ENCODE measurements around the gene IMPG2.

The IMPG2 gene

DNA sequence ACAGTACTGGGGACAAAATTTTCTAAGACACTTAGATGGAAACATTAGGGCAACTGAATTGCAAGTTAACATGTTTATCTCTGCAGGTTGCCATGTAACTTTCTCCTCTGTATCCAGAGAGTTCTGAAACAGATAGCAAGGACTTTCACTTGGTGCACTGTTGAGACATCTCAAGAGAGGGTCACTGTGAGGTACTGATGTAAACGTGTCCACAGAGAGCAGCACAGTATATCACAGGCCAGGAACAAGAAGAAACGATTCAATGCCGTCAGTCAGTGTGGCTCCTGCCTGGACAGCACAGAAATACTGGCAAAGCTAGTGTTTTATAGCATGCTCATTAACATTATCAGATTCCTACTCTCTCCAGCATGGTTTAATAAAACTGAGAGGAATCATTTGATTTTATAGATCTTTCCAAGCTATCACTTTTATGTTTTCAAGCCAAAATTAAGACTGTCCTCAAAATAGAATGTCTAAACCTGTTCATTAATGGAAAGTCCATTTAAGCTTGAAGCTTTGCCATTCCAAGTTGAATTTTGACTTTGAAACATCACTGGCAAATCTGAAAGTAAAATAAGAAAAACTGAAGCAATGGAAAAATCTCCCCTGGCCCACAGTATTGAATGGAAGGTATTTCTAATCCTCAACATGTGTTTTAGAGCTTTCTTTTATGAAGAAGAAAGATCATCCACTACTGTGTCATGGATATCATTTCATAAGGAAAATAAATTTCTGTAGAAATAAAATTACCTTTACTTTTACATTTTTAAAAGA lies 102.7 kb downstream of the IMPG2 start:
- DNase-seq (ENCODE audit: low read depth in 1 of 2, low spot score in 1 of 2) = no peak
- in situ Hi-C loops (cut with HindIII; ENCODE audit: low pct_unique_long_range_greater_than_20kb, low sequenced_read_pairs) = no loop called here
- no peak for TF ChIP-seq JUND (IDR thresholded peaks at IDR 0.05; ENCODE audit: low read depth)

DNA sequence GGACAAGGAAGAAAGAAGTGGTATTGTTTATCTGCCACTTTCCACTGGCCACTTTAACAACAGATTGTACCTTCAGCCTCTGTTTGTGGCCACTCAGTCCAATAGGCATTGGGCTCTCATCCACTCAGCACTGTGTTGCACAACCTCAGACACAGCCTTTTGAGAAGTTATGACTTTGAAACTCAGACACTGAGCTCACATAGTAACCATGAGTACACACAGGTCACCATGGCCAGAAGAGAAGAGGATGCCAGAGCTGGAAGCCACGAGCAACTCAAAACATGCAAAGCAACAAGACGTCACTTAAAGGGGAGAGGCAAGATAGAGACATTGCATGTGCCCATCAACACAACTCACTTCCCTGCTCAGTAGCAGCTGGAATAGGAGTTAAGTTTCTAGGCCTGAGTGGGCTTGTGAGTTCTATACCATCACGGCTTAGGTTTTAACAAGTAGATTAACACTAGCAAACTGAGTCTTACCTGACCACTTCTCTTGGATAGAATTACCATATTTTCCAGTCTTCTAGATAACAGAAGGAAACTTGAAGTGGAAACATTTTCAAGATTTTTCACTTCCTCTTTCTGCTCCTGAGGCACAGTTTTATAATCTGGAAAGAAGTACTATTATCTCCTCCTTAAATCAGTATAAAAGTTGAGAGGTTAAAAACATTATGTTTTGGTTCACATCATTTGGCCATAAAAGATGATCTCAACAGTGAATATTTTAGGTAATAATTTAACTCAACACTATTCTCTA lies 103.5 kb downstream of the IMPG2 start:
- DNase-seq (ENCODE audit: low read depth in 1 of 2, low spot score in 1 of 2) = no peak

DNA sequence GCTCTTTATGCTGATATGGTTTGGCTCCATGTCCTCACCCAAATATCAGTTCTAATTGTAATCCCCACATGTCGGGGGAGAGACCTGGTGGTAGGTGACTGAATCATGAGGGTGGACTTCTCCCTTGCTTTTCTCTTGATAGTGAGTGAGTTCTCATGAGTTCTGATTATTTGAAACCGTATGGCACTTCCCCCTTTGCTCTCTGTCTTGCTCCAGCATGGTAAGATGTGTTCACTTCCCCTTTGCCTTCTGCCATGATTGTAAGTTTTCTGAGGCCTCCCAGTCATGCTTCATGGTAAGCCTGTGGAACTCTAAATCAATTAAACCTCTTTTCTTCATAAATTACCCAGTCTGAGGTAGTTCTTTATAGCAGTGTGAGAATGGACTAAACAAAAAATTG lies 107.6 kb downstream of the IMPG2 start:
- no peak for TF ChIP-seq JUND (IDR thresholded peaks at IDR 0.05; ENCODE audit: low read depth)
- in situ Hi-C loops (cut with HindIII; ENCODE audit: low pct_unique_long_range_greater_than_20kb, low sequenced_read_pairs) = no loop called here
- DNase-seq (ENCODE audit: low read depth in 1 of 2, low spot score in 1 of 2) = no peak

More for the DNA sequence above, 103.5 kb downstream of the IMPG2 start:
- TF ChIP-seq JUND (IDR thresholded peaks at IDR 0.05; ENCODE audit: low read depth) = no peak
- in situ Hi-C loops (cut with HindIII; ENCODE audit: low pct_unique_long_range_greater_than_20kb, low sequenced_read_pairs) = no loop called here

DNA sequence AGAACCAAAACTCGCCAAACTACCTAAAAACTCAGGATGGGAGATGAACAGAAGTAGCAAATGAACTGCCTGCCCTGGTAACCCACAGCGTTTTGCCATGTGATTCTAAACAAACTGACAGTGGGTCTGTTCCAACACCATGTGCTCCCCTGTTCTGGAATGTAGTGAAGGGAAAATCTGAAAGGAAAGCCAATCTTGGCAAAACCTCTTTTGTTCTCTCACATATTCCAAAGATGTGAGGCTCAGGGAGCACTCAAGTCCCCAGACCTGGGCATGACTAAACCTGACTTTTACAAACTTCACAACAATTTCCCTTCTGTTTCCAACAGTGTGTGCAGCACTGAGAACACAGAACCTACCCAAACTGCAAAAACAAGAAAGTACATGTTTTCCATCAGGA lies 116.1 kb downstream of the IMPG2 start:
- no peak for DNase-seq (ENCODE audit: low read depth in 1 of 2, low spot score in 1 of 2)
- no peak for TF ChIP-seq JUND (IDR thresholded peaks at IDR 0.05; ENCODE audit: low read depth)
- in situ Hi-C loops (cut with HindIII; ENCODE audit: low pct_unique_long_range_greater_than_20kb, low sequenced_read_pairs) = no loop called here

DNA sequence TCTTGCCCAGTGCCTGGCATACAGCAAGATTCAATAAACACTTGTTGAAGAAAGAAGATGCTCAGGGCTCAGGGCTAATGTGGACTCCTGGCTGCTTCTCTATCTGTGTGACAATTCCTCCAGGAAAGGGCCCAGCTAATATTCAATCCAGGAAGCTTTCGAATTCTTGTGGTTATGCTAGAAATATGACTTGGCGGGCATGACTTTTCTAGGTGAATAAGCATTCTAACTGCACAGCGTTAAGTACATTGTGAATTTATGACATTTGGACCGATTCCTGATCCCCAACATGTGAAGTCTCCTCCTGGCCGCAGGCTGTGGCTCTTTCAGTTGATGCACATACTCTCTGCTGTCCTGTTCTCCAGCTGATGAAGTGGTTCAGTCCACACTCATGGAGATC lies 117.0 kb downstream of the IMPG2 start:
- no peak for DNase-seq (ENCODE audit: low read depth in 1 of 2, low spot score in 1 of 2)
- no peak for TF ChIP-seq JUND (IDR thresholded peaks at IDR 0.05; ENCODE audit: low read depth)
- in situ Hi-C loops (cut with HindIII; ENCODE audit: low pct_unique_long_range_greater_than_20kb, low sequenced_read_pairs) = no loop called here

DNA sequence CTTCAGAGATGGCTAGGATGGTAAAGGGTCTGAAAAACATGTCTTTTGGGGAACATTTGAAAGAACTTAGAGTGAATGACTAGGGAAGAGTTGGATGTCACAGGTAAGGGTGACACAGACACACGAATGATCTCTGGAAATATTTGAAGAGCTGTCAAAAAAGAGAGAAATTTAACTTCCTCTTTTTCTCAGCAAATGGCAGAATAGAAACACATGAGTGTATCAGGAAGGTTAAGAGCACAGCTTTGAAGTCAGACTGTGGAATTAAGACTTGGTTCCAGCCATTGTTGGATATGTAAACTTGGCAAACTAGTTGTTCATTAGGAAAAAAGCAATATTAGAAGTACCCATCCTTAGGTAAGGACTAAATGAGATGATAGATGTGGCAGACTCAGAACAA lies 117.7 kb downstream of the IMPG2 start:
- no peak for DNase-seq (ENCODE audit: low read depth in 1 of 2, low spot score in 1 of 2)
- TF ChIP-seq JUND (IDR thresholded peaks at IDR 0.05; ENCODE audit: low read depth) = no peak
- in situ Hi-C loops (cut with HindIII; ENCODE audit: low pct_unique_long_range_greater_than_20kb, low sequenced_read_pairs) = no loop called here

DNA sequence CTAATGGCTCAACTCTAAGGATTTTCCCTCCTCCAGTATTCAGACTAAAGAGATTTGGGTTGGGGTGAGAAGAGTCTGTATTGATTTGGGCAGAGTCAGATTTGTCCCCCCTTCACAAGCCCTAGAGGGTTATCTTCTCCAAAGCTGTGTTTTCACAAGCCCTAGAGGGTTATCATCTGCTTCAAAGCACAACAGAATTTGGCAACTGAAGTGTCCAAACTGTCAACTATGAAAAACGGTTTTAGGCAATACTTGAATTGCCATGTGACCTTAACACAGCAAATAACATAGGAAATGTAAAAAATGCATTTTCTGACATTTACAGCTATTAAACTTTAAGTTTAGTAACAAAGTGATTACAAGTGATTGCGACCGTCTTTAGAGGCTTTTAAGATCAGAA lies 119.9 kb downstream of the IMPG2 start:
- no peak for TF ChIP-seq JUND (IDR thresholded peaks at IDR 0.05; ENCODE audit: low read depth)
- no peak for DNase-seq (ENCODE audit: low read depth in 1 of 2, low spot score in 1 of 2)
- in situ Hi-C loops (cut with HindIII; ENCODE audit: low pct_unique_long_range_greater_than_20kb, low sequenced_read_pairs) = no loop called here

DNA sequence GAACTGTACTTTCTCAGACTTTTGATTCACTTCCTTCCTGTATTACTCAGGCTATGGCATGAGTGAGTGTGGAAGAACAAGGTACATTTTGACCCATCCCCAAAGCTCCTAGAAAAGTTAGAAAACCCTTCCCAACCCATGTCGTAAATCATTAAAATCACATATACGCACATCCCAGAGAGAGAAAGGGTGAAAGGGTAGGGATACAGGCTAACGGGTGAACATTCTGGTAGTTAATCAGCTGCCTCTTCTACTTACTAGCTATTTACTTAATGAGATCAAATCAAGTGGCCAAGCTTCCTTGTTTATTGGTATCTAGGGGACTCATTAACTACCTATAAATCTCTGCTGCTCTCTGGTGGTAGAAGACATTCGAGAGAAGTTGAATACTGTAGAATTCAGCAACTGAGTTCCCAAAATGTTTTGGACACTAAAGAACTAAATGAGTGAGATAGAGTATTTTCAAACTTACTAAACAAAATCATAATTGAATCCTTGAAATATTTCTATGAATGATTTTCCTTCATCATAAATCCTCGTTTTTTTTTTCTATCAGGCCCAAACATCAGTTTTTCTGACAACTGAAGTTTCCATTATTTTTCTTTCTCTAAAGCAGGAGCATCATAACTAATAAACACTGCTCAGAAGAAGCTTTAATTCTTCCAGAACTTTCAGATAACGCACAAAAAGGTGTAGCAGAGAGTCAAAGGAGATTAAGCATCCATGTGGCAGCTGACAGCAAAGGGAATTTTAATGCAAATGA lies 124.2 kb downstream of the IMPG2 start:
- no peak for TF ChIP-seq JUND (IDR thresholded peaks at IDR 0.05; ENCODE audit: low read depth)
- in situ Hi-C loops (cut with HindIII; ENCODE audit: low pct_unique_long_range_greater_than_20kb, low sequenced_read_pairs) = no loop called here
- DNase-seq (ENCODE audit: low read depth in 1 of 2, low spot score in 1 of 2) = peak; percentile 27 to 85

DNA sequence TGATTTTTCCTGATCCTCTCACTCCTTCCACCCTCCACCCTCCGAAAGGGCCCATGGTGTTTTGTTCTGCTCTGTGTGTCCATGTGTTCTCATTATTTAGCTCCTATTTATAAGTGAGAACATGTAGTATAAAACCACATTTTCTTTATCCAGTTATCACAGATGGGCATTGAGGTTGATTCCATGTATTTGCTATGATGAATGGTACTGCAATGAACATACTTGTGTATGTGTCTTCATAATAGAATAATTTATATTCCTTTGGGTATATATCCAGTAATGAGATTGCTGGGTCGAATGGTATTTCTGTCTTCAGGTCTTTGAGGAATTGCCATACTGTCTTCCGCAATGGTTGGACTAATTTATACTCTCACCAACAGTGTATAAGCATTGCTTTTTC lies 126.0 kb downstream of the IMPG2 start:
- no peak for TF ChIP-seq JUND (IDR thresholded peaks at IDR 0.05; ENCODE audit: low read depth)
- in situ Hi-C loops (cut with HindIII; ENCODE audit: low pct_unique_long_range_greater_than_20kb, low sequenced_read_pairs) = no loop called here

DNA sequence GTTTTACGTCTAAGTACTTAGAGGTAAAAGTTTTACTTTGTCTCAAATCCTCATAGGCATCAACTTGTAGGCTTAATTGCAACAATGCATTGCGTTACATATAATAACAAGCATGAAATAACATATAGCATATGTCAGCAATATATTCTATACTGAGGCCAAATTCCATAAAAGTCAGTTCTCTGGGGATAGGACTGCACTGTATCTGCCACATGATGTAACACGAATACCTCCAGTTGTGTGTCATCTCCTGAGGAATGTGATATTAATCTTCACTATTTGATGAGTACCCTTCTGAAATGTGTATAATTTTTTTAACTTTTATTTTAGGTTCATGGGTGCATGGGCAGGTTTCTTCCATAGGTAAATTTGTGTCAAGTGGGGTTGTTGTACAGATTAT lies 126.4 kb downstream of the IMPG2 start:
- in situ Hi-C loops (cut with HindIII; ENCODE audit: low pct_unique_long_range_greater_than_20kb, low sequenced_read_pairs) = no loop called here
- TF ChIP-seq JUND (IDR thresholded peaks at IDR 0.05; ENCODE audit: low read depth) = no peak
- DNase-seq (ENCODE audit: low read depth in 1 of 2, low spot score in 1 of 2) = no peak

More for the DNA sequence above, 126.0 kb downstream of the IMPG2 start:
- DNase-seq (ENCODE audit: low read depth in 1 of 2, low spot score in 1 of 2) = no peak

DNA sequence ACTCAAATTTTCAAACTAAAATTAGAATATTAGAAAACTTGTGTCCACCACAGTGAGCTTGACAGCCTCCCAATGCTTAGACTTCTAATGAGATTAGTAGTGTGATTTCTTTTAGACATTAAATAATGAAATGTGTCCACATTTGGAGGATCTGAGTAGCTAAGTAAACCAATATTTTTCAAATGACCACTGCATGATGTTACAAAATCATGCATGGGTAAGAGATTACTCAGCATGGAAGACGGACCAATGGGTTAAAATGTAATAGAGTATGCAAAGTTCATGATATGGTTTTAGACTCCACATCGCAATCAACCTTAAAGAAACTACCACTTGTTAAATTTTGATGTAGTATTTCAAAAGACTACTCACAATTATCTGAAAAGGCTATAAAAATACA lies 130.6 kb downstream of the IMPG2 start:
- no peak for DNase-seq (ENCODE audit: low read depth in 1 of 2, low spot score in 1 of 2)
- in situ Hi-C loops (cut with HindIII; ENCODE audit: low pct_unique_long_range_greater_than_20kb, low sequenced_read_pairs) = no loop called here
- no peak for TF ChIP-seq JUND (IDR thresholded peaks at IDR 0.05; ENCODE audit: low read depth)

DNA sequence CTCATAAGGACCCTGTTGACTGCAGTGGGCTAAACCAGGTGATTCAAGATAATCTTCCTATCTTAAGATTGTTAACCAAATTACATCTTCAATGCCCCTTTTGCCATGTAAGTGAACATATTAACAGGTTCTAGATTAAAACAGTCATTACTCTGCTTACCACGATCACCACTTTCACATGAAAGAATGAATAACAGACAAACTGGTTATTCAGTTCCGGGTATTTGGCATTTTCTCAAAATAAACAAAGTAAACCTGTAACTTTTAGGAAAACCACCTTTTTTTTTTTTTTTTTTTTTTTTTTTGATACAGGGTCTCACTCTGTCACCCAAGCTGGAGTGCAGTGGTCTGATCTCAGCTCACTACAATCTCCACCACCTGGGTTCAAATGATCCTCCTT lies 131.2 kb downstream of the IMPG2 start:
- in situ Hi-C loops (cut with HindIII; ENCODE audit: low pct_unique_long_range_greater_than_20kb, low sequenced_read_pairs) = no loop called here
- no peak for TF ChIP-seq JUND (IDR thresholded peaks at IDR 0.05; ENCODE audit: low read depth)
- DNase-seq (ENCODE audit: low read depth in 1 of 2, low spot score in 1 of 2) = no peak

DNA sequence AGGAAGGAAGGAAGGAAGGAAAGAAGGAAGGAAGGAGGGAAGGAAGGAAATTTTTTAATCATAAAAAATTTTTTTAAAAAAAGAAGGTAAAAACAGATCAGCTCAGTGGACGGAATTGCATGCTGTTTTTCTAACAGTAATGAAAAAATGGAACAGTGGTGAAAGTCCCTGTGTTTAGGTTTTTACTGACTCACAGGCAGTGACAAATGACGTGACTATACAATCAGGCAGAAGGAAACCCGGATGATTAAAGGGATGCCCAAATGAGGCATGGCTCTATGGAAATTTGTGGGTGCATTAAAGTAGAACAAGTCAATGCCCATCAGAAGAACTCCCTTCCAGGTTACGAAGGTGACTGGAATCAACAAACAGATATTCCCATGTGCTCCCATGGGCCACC lies 135.0 kb downstream of the IMPG2 start:
- in situ Hi-C loops (cut with HindIII; ENCODE audit: low pct_unique_long_range_greater_than_20kb, low sequenced_read_pairs) = no loop called here
- no peak for DNase-seq (ENCODE audit: low read depth in 1 of 2, low spot score in 1 of 2)
- TF ChIP-seq JUND (IDR thresholded peaks at IDR 0.05; ENCODE audit: low read depth) = no peak
